Trophoblast cell (in vitro differentiated cells and primary cell): ENCODE data around the gene RNPC3.

Source experiments
- DNase-seq, 2 donors: peaks; one replicate each; pipeline ENCODE4 v3.0.0-alpha.2; 2016
- H2AFZ ChIP-seq: 2 replicates; pipeline ENCODE4 v1.6.1; 2013; ENCODE audit warnings: low read length, moderate library complexity, mild to moderate bottlenecking; ENCODE audit not compliant: insufficient read depth, poor library complexity
- H2AK5ac ChIP-seq: 2 replicates; pipeline ENCODE4 v1.6.1; 2013; ENCODE audit warnings: mild to moderate bottlenecking, low read length
- H2BK120ac ChIP-seq: 2 replicates; pipeline ENCODE4 v1.6.1; 2013; ENCODE audit warnings: low read length, mild to moderate bottlenecking, moderate library complexity; ENCODE audit not compliant: insufficient read depth, poor library complexity
- H2BK12ac ChIP-seq: 2 replicates; pipeline ENCODE4 v1.6.1; 2013; ENCODE audit warnings: mild to moderate bottlenecking, low read length, moderate library complexity
- H2BK5ac ChIP-seq: 2 replicates; pipeline ENCODE4 v1.6.1; 2013; ENCODE audit warnings: low read length, low read depth, moderate library complexity, mild to moderate bottlenecking; ENCODE audit not compliant: poor library complexity
- H3K14ac ChIP-seq: 2 replicates; pipeline ENCODE4 v1.6.1; 2013; ENCODE audit warnings: mild to moderate bottlenecking, low read length
- H3K18ac ChIP-seq: 2 replicates; pipeline ENCODE4 v1.6.1; 2013; ENCODE audit warnings: mild to moderate bottlenecking, low read length
- H3K23ac ChIP-seq: 2 replicates; pipeline ENCODE4 v1.6.1; 2013; ENCODE audit warnings: low read length
- H3K27ac ChIP-seq: 2 replicates; pipeline ENCODE4 v1.5.1; 2013; ENCODE audit warnings: low read depth, mild to moderate bottlenecking, inconsistent platforms, low read length, moderate library complexity
- H3K27me3 ChIP-seq: 2 replicates; pipeline ENCODE4 v1.6.1; 2013; ENCODE audit warnings: inconsistent platforms, mild to moderate bottlenecking, low read length, moderate library complexity; ENCODE audit not compliant: insufficient read depth
- H3K36me3 ChIP-seq, 2 experiments: 1 replicate in 1 of 2; 2 replicates in 1 of 2; pipeline ENCODE4 v1.6.1; 2013; ENCODE audit warnings: low read length in 2 of 2, mild to moderate bottlenecking in 2 of 2, moderate library complexity in 1 of 2; ENCODE audit not compliant: insufficient read depth in 2 of 2, control insufficient read depth in 1 of 2
- H3K4ac ChIP-seq: 2 replicates; pipeline ENCODE4 v1.6.1; 2013; ENCODE audit warnings: low read depth, mild to moderate bottlenecking, low read length, moderate library complexity
- H3K4me1 ChIP-seq, 2 experiments: 1 replicate in 1 of 2; 2 replicates in 1 of 2; pipeline ENCODE4 v1.6.1; 2013; ENCODE audit warnings: low read length in 2 of 2, mild to moderate bottlenecking in 2 of 2, moderate library complexity in 1 of 2; ENCODE audit not compliant: insufficient read depth in 2 of 2, control insufficient read depth in 1 of 2
- H3K4me2 ChIP-seq: 2 replicates; pipeline ENCODE4 v1.6.1; 2013; ENCODE audit warnings: inconsistent platforms, mild to moderate bottlenecking, low read length, moderate library complexity
- H3K4me3 ChIP-seq: 2 replicates; pipeline ENCODE4 v1.5.1; 2013; ENCODE audit warnings: mild to moderate bottlenecking, low read depth, low read length, inconsistent platforms
- H3K79me1 ChIP-seq: one replicate; pipeline ENCODE4 v1.6.1; 2013; ENCODE audit warnings: low read length
- H3K79me2 ChIP-seq: 2 replicates; pipeline ENCODE4 v1.6.1; 2013; ENCODE audit warnings: low read length, mild to moderate bottlenecking; ENCODE audit not compliant: control insufficient read depth, insufficient read depth, poor library complexity
- H3K9ac ChIP-seq: 2 replicates; pipeline ENCODE4 v1.6.1; 2013; ENCODE audit warnings: mild to moderate bottlenecking, low read length
- H3K9me3 ChIP-seq: 2 replicates; pipeline ENCODE4 v1.6.1; 2013; ENCODE audit warnings: low read depth, mild to moderate bottlenecking, control low read depth, inconsistent platforms, low read length; ENCODE audit not compliant: insufficient read depth
- H4K12ac ChIP-seq: 2 replicates; pipeline ENCODE4 v1.6.1; 2013; ENCODE audit warnings: low read depth, mild to moderate bottlenecking, low read length, moderate library complexity
- H4K8ac ChIP-seq: 2 replicates; pipeline ENCODE4 v1.6.1; 2013; ENCODE audit warnings: low read depth, mild to moderate bottlenecking, low read length, moderate library complexity
- H4K91ac ChIP-seq: one replicate; pipeline ENCODE4 v1.6.1; 2013; ENCODE audit warnings: low read depth, mild to moderate bottlenecking, low read length, moderate library complexity
- WGBS: extraction: QIAGEN DNeasy Blood & Tissue Kit; methylation state at CpG from one replicate; pipeline ENCODE4 v1.1.7; 2013; ENCODE audit warnings: missing lambda C conversion rate; ENCODE audit not compliant: insufficient read length, insufficient coverage; ENCODE audit errors: extremely low coverage; 5-methylcytosine and 5-hydroxymethylcytosine counted together

Gene RNPC3

DNA sequence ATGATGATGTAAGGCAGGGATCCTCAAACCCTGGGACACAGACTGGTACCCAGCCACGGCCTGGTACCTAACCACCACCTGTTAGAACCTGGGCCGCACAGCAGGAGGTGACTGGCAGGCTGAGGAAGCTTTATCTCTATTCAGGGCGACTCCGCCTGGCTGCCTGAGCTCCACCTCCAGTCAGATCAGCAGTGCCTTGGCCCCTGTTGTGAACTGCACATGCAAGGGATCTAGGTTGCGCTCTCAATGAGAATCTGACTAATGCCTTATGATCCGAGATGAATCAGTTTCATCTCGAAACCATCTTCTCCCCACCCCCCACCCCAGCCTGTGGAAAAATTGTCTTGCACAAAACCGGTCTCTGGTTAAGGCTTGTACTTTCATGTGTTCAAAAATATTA is 4.2 kb downstream of the RNPC3 start:
- no peak overlapping the region for H3K23ac ChIP-seq
- no peak overlapping the region for H2BK12ac ChIP-seq
- H2AK5ac ChIP-seq: no peak overlapping the region
- H3K9me3 ChIP-seq: no peaks in the 10 kb centered on the region
- no CpG with 5 or more reads among the region's 8 CpGs for WGBS
- H2BK120ac ChIP-seq: no peak overlapping the region
- no peak overlapping the region for H4K8ac ChIP-seq
- no peaks in the 10 kb centered on the region for H3K27me3 ChIP-seq
- no peak overlapping the region for H3K4ac ChIP-seq
- H4K91ac ChIP-seq: no peak overlapping the region
- H3K18ac ChIP-seq: no peak overlapping the region
- no peak overlapping the region for H2AFZ ChIP-seq
- no peak overlapping the region for H4K12ac ChIP-seq
- H3K9ac ChIP-seq: no peak overlapping the region
- no peak overlapping the region for H3K14ac ChIP-seq
- peaks cover 2% of the 10 kb centered on the region in 2 experiments for H3K36me3 ChIP-seq
- DNase-seq: no peak
- H3K4me1 ChIP-seq: no peaks in the 10 kb centered on the region
- no peak overlapping the region for H2BK5ac ChIP-seq
- no peak overlapping the region for H3K4me2 ChIP-seq
- H3K4me3 ChIP-seq: no peak overlapping the region
- H3K79me1 ChIP-seq: peaks cover 7% of the 10 kb centered on the region
- no peak overlapping the region for H3K27ac ChIP-seq
- H3K79me2 ChIP-seq: peaks cover 3% of the 10 kb centered on the region

DNA sequence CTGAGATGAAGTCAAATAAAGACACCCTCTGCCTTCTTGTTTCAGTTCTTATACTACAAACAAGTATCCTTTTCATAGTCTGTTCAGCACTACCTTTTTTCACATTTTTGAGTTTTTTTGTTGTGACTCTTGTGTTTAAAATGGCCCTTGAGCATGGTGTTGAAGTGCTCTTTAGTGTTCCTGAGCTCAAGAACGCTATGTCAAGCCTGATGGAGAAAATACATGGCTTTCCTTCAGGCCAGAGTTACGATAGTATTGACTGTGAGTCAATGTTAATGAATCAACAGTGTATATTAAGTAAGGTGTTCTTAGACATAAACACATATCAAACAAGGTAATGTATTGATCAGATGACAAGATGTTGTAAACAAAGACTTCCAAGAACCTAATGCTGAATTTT is 12.7 kb downstream of the RNPC3 start:
- H3K4me1 ChIP-seq: no peaks in the 10 kb centered on the region
- H3K9me3 ChIP-seq: no peaks in the 10 kb centered on the region
- no peak overlapping the region for H2AFZ ChIP-seq
- peaks cover 6 to 14% of the 10 kb centered on the region in 2 experiments for H3K36me3 ChIP-seq
- H3K14ac ChIP-seq: no peak overlapping the region
- H4K8ac ChIP-seq: no peak overlapping the region
- H2BK5ac ChIP-seq: no peak overlapping the region
- H2AK5ac ChIP-seq: no peak overlapping the region
- H2BK120ac ChIP-seq: no peak overlapping the region
- DNase-seq: no peak
- no peaks in the 10 kb centered on the region for H3K27me3 ChIP-seq
- no peaks in the 10 kb centered on the region for H3K79me2 ChIP-seq
- no CpG with 5 or more reads among the region's 2 CpGs for WGBS
- H3K9ac ChIP-seq: no peak overlapping the region
- no peak overlapping the region for H3K23ac ChIP-seq
- H3K27ac ChIP-seq: no peak overlapping the region
- no peak overlapping the region for H4K12ac ChIP-seq
- H3K79me1 ChIP-seq: no peaks in the 10 kb centered on the region
- H4K91ac ChIP-seq: no peak overlapping the region
- no peak overlapping the region for H2BK12ac ChIP-seq
- no peak overlapping the region for H3K18ac ChIP-seq
- H3K4ac ChIP-seq: no peak overlapping the region
- no peak overlapping the region for H3K4me2 ChIP-seq
- no peak overlapping the region for H3K4me3 ChIP-seq

GRCh38 chr1:103541431-103541830 is 15.9 kb downstream of the RNPC3 start:
- Histone ChIP-seq H2AK5ac (no peak overlapping the region), H2BK120ac (no peak overlapping the region), H2BK12ac (no peak overlapping the region), H4K12ac (no peak overlapping the region), H3K4ac (no peak overlapping the region), H3K27ac (no peak overlapping the region), H2AFZ (no peak overlapping the region), H4K8ac (no peak overlapping the region), H3K79me2 (no peaks in the 10 kb centered on the region), H3K27me3 (no peaks in the 10 kb centered on the region), H3K14ac (no peak overlapping the region), H3K9me3 (no peaks in the 10 kb centered on the region), H2BK5ac (no peak overlapping the region), H3K4me3 (no peak overlapping the region), H4K91ac (no peak overlapping the region), H3K18ac (no peak overlapping the region), H3K4me1 (no peaks in the 10 kb centered on the region), H3K23ac (no peak overlapping the region), H3K36me3 (peaks cover 7 to 15% of the 10 kb centered on the region in 2 experiments), H3K9ac (no peak overlapping the region), H3K4me2 (no peak overlapping the region), H3K79me1 (no peaks in the 10 kb centered on the region)
- no peak for DNase-seq
- 89% methylated on average over 2 of the region's 3 CpGs for WGBS

DNA sequence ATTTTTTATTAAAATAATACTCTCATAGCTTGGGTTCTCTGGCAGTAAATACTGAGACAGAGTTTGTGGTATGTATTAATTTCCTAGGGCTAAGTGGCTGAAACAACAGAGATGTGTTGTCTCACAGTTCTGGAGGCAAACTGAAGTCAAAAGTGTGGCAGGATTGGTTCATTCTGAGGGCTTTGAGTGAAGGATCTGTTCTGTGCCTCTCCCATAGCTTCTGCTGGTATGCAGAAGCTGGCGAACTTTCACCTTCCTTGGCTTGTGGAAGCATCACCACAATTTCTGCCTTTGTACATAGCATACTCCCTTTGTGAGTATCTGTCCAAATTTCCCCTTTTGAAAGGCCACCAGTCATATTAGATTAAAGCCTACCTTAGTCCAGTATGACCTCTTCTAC is 21.0 kb downstream of the RNPC3 start:
- no peak overlapping the region for H2AFZ ChIP-seq
- no peaks in the 10 kb centered on the region for H3K9me3 ChIP-seq
- no peak overlapping the region for H2BK12ac ChIP-seq
- no CpG with 5 or more reads among the region's 1 CpG for WGBS
- H3K79me2 ChIP-seq: no peaks in the 10 kb centered on the region
- H3K4me2 ChIP-seq: no peak overlapping the region
- no peaks in the 10 kb centered on the region for H3K79me1 ChIP-seq
- peaks cover 6 to 10% of the 10 kb centered on the region in 2 experiments for H3K36me3 ChIP-seq
- H3K4me1 ChIP-seq: no peaks in the 10 kb centered on the region
- H2BK5ac ChIP-seq: no peak overlapping the region
- H3K9ac ChIP-seq: no peak overlapping the region
- no peak overlapping the region for H4K91ac ChIP-seq
- H3K23ac ChIP-seq: no peak overlapping the region
- H3K18ac ChIP-seq: no peak overlapping the region
- H4K8ac ChIP-seq: no peak overlapping the region
- H3K27ac ChIP-seq: no peak overlapping the region
- H4K12ac ChIP-seq: no peak overlapping the region
- no peak overlapping the region for H3K14ac ChIP-seq
- no peak for DNase-seq
- no peak overlapping the region for H2AK5ac ChIP-seq
- no peaks in the 10 kb centered on the region for H3K27me3 ChIP-seq
- H2BK120ac ChIP-seq: no peak overlapping the region
- no peak overlapping the region for H3K4me3 ChIP-seq
- no peak overlapping the region for H3K4ac ChIP-seq
